A673 (cell line): ENCODE results near the gene ELK3. TPM values are rescaled to one million over a fixed set of nuclear protein-coding genes. Genes with fewer than 3 reads are reported as not detected.

ENCODE experiments used
- BruUV-seq: library from RNA; stranded (reverse); fragments of 400-500 nt; replicated peaks from 2 replicates; lab custom pipeline; 2021; lab: Mats Ljungman, UMichigan
- CTCF ChIA-PET: fragments of 300-600 bp; sonication (Branson Sonifier 250); formaldehyde crosslinking; loops from one replicate; lab custom pipeline; 2022; ENCODE audit warnings: antibody characterized with exemption; lab: Charles Lee
- POLR2A ChIA-PET: fragments of 300-600 bp; sonication (Branson Sonifier 250); formaldehyde crosslinking; loops from one replicate; lab custom pipeline; 2022; ENCODE audit warnings: antibody characterized with exemption; ENCODE audit not compliant: low non-redundant PET; lab: Charles Lee
- DNase-seq: peaks from one replicate; pipeline ENCODE4 v3.0.0-alpha.2; 2015; ENCODE audit warnings: low spot score
- H3K27ac ChIP-seq: fragments of 200-600 bp; sonication (generic); 2 replicates; pipeline ENCODE4 v1.5.1; 2016; ENCODE audit warnings: mixed run types, low read depth, mild to moderate bottlenecking, mixed read lengths, antibody characterized with exemption, low read length; ENCODE audit not compliant: poor library complexity, severe bottlenecking
- H3K27me3 ChIP-seq: fragments of 200-600 bp; sonication (generic); replicated peaks from 2 replicates; pipeline ENCODE4 v1.6.1; 2017; ENCODE audit warnings: mixed run types, low read depth, mild to moderate bottlenecking, mixed read lengths, antibody characterized with exemption, low read length; ENCODE audit not compliant: insufficient read depth, poor library complexity
- H3K36me3 ChIP-seq: fragments of 200-600 bp; sonication (generic); 2 replicates; pipeline ENCODE4 v1.6.1; 2016; ENCODE audit warnings: mixed run types, mild to moderate bottlenecking, mixed read lengths, antibody characterized with exemption, low read length; ENCODE audit not compliant: insufficient read depth, poor library complexity, severe bottlenecking
- H3K4me1 ChIP-seq: fragments of 200-600 bp; sonication (generic); 2 replicates; pipeline ENCODE4 v1.6.1; 2017; ENCODE audit warnings: mixed run types, mild to moderate bottlenecking, mixed read lengths, antibody characterized with exemption, low read length; ENCODE audit not compliant: insufficient read depth, poor library complexity, severe bottlenecking
- H3K4me3 ChIP-seq: fragments of 200-600 bp; sonication (generic); 2 replicates; pipeline ENCODE4 v1.5.1; 2016; ENCODE audit warnings: low read depth, mixed run types, mild to moderate bottlenecking, mixed read lengths, low read length; ENCODE audit not compliant: poor library complexity, severe bottlenecking
- H3K9me3 ChIP-seq: fragments of 200-600 bp; sonication (generic); 2 replicates; pipeline ENCODE4 v1.6.1; 2016; ENCODE audit warnings: mixed run types, low read depth, mild to moderate bottlenecking, mixed read lengths, antibody characterized with exemption, low read length; ENCODE audit not compliant: poor library complexity, severe bottlenecking
- CTCF ChIP-seq: fragments of 300-800, 200-600 bp; sonication (generic); conservative IDR thresholded peaks from 2 replicates; pipeline ENCODE4 v1.5.1; 2017; ENCODE audit warnings: low read depth, mild to moderate bottlenecking, antibody characterized with exemption, low read length, moderate library complexity, mixed read lengths
- EZH2 ChIP-seq: fragments of 200-600 bp; sonication (generic); IDR thresholded peaks from 2 replicates; pipeline ENCODE4 v1.6.1; 2017; ENCODE audit warnings: borderline replicate concordance, low read depth, mild to moderate bottlenecking, mixed read lengths, antibody characterized with exemption, low read length; ENCODE audit not compliant: poor library complexity, severe bottlenecking
- intact Hi-C: fragments of 100-400 bp; cut with micrococcal nuclease; formaldehyde crosslinking; loops from one replicate; pipeline ENCODE4 v1.10.0; 2022; ENCODE audit not compliant: unreplicated experiment
- total RNA-seq: library from RNA; stranded (reverse); gene quantifications from 2 replicates; pipeline ENCODE4 v1.2.3, GENCODE V29; 2021

ELK3 gene
- total RNA-seq, 1 experiment from 2014 or later = 62.1 TPM

DNA sequence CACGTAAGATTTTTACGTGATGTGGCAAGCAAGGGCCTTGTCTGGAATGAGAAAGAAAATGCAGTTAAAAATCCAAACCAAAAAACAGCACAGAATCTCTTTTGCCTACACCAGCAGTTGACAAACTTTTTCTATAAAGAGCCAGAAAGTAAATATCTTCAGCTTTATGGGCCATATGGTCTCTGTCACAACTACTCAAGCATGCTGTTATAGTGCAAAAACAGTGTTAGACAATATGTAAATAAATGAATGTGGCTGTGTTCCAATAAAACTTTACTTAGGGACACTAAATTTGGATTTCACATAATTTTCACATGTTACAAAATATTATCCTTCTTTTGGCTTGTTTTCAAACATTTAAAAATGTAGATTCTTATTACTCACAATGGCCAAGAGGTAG lies 6.2 kb upstream of the ELK3 start:
- no peak for TF ChIP-seq EZH2
- no peak for TF ChIP-seq CTCF
- no peak for DNase-seq
- POLR2A ChIA-PET = no interaction called here
- H3K36me3 ChIP-seq = no peaks in the 10 kb centered on the region
- H3K27me3 ChIP-seq = no peaks in the 10 kb centered on the region
- intact Hi-C loops = no loop called here
- BruUV-seq = no TSS peak
- H3K4me3 ChIP-seq = no peak overlapping the region
- H3K4me1 ChIP-seq = no peaks in the 10 kb centered on the region
- no peak overlapping the region for H3K27ac ChIP-seq
- no peaks in the 10 kb centered on the region for H3K9me3 ChIP-seq
- CTCF ChIA-PET = no interaction called here

- no peak for TF ChIP-seq CTCF
- TF ChIP-seq EZH2 = no peak
- ChIA-PET POLR2A (no interaction called here), CTCF (interaction anchor here (0.6 kb wide), 1 partner anchor 237 kb away, joined by 3 read pairs; no protein-coding TSS in a partner anchor)
- DNase-seq = no peak
- Histone ChIP-seq H3K4me3 (no peak overlapping the region), H3K9me3 (no peaks in the 10 kb centered on the region), H3K27ac (no peak overlapping the region), H3K27me3 (no peaks in the 10 kb centered on the region), H3K36me3 (no peaks in the 10 kb centered on the region), H3K4me1 (peaks cover 4% of the 10 kb centered on the region)
- intact Hi-C loops = no loop called here
- no TSS peak for BruUV-seq
Observed at GRCh38 chr12:96189781-96190180, 4.4 kb upstream of the ELK3 start.

- TF ChIP-seq EZH2 (no peak), CTCF (no peak)
- no peak for DNase-seq
- Histone ChIP-seq H3K27ac (no peak overlapping the region), H3K27me3 (no peaks in the 10 kb centered on the region), H3K4me3 (no peak overlapping the region), H3K36me3 (no peaks in the 10 kb centered on the region), H3K9me3 (no peaks in the 10 kb centered on the region), H3K4me1 (peaks cover 4% of the 10 kb centered on the region)
- intact Hi-C loops = no loop called here
- BruUV-seq = no TSS peak
- ChIA-PET POLR2A (no interaction called here), CTCF (no interaction called here)
Observed at GRCh38 chr12:96190413-96191108, 3.6 kb upstream of the ELK3 start.
